HL-60 (cell line): ENCODE results near the gene RPL26.

ENCODE experiments used
- DNase-seq, 2 experiments: peaks; one replicate each; pipeline ENCODE4 v3.0.0-alpha.2; 2010 to 2020; ENCODE audit warnings: low read depth in 1 of 2, low spot score in 1 of 2
- H3K27ac ChIP-seq: fragments of 250-450 bp; sonication (Bioruptor Pico); replicated peaks from 2 replicates; pipeline ENCODE4 v1.5.1; 2020; ENCODE audit warnings: mild to moderate bottlenecking, moderate library complexity
- H3K27me3 ChIP-seq: fragments of 250-450 bp; sonication (Bioruptor Pico); 2 replicates; pipeline ENCODE4 v1.5.1; 2021; ENCODE audit warnings: mild to moderate bottlenecking, moderate library complexity; ENCODE audit not compliant: insufficient read depth, poor library complexity, severe bottlenecking
- H3K4me3 ChIP-seq: replicated peaks from 2 replicates; pipeline ENCODE4 v1.5.1; 2011; ENCODE audit warnings: mild to moderate bottlenecking, control low read depth, low read length; ENCODE audit not compliant: insufficient read depth
- CTCF ChIP-seq: IDR thresholded peaks from one replicate; pipeline ENCODE4 v1.5.1; 2011; ENCODE audit warnings: low read length, control low read depth, inconsistent platforms; ENCODE audit not compliant: insufficient read depth
- GABPA ChIP-seq: IDR thresholded peaks from 2 replicates; pipeline ENCODE4 v1.6.1; 2012; ENCODE audit warnings: low read depth
- POLR2AphosphoS5 ChIP-seq: IDR thresholded peaks from 2 replicates; pipeline ENCODE4 v1.6.1; 2012; ENCODE audit warnings: low read depth
- REST ChIP-seq: IDR thresholded peaks from 2 replicates; pipeline ENCODE4 v1.6.1; 2012; ENCODE audit warnings: low read depth; ENCODE audit not compliant: insufficient replicate concordance
- SPI1 ChIP-seq: IDR thresholded peaks from 2 replicates; pipeline ENCODE4 v1.6.1; 2012; ENCODE audit warnings: low read depth, mild to moderate bottlenecking, borderline replicate concordance

Gene RPL26

GRCh38 chr17:8392674-8393469, 9.9 kb upstream of the RPL26 start:
- Histone ChIP-seq H3K27me3 (no peaks in the 10 kb centered on the region), H3K4me3 (no peak overlapping the region), H3K27ac (no peak overlapping the region)
- TF ChIP-seq GABPA (no peak), CTCF (no peak), REST (no peak), POLR2AphosphoS5 (no peak), SPI1 (no peak)
- DNase-seq, result no peak

GRCh38 chr17:8392274-8392673, 9.3 kb upstream of the RPL26 start:
- Histone ChIP-seq H3K27me3 (no peaks in the 10 kb centered on the region), H3K27ac (no peak overlapping the region)
- TF ChIP-seq SPI1 (no peak), GABPA (no peak), CTCF (no peak), REST (no peak), POLR2AphosphoS5 (no peak)

GRCh38 chr17:8391711-8392110, 8.7 kb upstream of the RPL26 start:
- no peak overlapping the region for H3K27ac ChIP-seq
- TF ChIP-seq SPI1, result no peak
- TF ChIP-seq POLR2AphosphoS5, result no peak
- no peak for TF ChIP-seq CTCF
- no peak for TF ChIP-seq GABPA
- no peak for TF ChIP-seq REST
- no peaks in the 10 kb centered on the region for H3K27me3 ChIP-seq
- DNase-seq, result no peak
- no peak overlapping the region for H3K4me3 ChIP-seq

More at GRCh38 chr17:8392274-8392673, 9.3 kb upstream of the RPL26 start:
- DNase-seq, result no peak
- no peak overlapping the region for H3K4me3 ChIP-seq
